HG03045 (cell line): Measurements from ENCODE around the gene GPR158.

Experiments
- ATAC-seq: cut with Tn5 transposase; IDR thresholded peaks from one replicate; pipeline ENCODE4 v1.9.1; 2021; ENCODE audit warnings: mild to moderate bottlenecking, moderate library complexity; ENCODE audit not compliant: unreplicated experiment

Gene GPR158

DNA sequence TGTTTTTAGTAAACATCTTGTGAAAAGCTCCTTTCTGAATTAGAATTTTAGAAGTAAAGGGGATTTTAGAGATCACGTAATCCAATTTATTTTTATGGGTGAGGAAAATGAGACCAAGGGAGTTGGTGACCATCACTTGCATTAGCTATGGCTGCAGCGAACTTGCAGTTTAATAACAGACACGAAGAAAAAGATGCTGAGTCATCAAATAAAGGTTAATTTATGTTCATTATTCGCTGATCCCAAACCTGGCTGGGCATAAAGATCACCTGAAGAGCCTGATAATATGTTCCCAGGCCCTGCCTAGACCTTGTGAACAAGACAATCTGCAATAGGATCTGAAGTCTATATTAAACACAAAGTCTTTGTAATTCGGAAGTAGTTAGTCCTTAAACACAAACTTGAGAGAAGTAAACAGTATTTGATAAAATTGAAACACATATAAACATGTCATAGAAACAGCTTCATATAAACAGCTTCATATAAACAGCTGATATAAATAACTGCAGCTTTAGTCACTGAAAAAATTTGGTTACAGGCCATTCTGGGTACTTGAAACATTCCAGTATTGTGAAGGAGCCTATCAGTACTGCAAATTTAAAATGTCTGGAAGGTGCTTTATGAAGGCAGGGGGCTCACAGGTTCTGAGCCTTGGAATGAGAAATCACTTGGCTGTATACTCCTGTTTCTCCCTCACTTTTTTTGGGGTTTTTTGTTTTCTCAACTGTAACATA lies 16.5 kb downstream of the GPR158 start:
- ATAC-seq: no peak

DNA sequence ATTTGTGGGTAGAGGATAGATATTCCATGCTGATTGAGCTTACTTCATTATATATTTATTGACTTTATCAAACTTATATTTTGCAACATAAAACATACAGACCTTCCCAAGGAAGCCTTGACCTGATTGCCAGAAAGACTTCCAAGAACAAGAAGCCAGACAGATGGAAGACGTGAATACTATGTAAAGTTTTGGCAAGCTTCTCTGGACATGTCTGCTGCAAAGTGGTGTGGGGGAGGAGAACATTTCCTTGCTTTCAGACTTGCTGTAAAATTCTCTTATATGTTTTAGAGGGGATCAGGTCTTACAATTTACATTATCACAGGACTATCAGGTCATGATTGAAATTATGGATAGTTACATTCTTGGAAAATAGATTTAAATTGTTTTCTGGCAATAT lies 23.4 kb downstream of the GPR158 start:
- no peak for ATAC-seq

DNA sequence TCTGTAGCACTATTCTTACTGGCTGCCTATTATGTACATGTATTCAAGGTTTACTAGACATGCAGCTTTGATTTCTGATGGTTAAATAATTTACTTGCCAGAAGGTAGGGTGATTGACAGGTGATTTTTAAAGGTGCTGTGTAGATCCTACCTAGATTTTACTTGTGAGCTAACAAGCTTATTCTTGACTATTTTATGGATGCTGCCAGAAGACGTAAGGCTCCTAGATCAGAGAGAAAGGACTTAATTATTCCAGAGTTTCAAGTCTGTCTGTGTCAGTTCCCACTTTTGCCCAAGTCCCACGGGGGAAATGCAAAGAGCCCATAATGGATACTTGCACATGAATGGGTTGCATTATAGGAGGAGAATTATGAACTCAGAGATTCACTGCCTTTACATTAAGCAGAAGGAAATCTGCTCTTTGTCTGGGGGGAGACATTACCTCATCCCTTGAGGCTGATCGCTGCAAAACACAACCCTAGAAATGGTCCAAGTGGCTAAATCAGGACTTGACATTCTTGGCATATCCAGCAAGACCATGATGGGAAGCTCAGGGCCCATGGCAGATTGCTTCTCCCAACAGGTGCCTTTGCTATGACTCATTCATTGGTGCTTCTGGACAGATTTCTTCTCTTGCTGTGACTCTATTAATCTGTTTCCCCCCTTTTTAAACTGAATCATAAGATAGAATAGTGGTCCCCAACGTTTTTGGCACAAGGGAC lies 32.1 kb downstream of the GPR158 start:
- no peak for ATAC-seq

DNA sequence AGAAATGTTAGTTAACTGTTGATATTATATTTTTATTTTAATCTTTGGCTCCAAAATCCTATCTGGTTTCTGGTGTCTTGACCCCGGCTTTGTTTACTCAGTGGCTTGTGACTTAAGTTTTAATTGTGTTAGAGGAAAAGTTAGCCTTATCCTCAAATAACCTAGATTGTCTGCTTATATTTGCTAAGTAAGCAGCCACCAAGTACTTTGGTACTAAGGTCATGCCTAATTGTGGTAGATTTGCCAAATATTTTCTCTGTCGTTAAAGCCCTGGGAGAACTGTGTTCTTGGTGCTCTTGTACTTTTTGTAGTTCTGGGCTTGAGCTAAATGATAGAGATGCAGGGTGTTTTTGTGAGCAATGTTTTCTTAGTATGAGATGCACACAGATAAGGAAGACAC lies 34.8 kb downstream of the GPR158 start:
- ATAC-seq: no peak

DNA sequence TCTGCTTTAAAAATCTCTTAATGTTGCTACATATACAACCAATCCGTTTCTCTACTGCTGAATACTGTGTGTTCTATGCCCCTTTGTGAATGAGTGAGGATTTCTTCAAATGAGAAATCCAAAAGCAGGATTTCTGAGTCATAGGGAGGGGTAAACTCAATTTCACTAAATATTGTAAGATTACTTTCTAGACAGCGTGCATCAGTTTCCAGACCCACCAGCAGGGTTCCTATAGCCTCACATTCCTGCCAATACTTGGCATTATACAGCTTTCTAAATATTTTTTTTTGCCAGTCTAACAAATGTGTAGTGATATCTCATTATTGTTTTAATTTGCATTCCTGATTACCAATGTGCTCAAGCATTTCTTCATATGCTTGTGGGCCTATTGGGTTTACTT lies 35.5 kb downstream of the GPR158 start:
- ATAC-seq: no peak

DNA sequence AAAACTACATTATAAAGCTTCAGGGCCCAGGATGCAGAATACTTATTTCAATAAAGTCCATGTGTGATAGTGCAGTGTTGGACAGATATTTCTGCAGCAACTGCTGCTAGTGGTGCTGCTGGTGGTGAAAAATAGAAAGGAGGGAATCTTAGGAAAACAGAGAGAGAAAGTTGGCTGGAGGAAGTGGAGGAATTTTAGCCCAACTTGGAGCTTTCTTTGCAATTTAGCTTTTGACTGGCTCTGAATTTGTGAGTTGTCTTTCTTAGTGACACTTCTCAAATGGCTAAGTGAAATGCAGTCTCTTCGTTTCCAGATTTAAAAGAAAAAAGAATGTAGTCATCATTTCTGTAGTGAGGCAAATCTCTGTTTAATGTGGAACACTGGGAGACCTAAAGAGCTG lies 45.4 kb downstream of the GPR158 start:
- ATAC-seq: no peak

DNA sequence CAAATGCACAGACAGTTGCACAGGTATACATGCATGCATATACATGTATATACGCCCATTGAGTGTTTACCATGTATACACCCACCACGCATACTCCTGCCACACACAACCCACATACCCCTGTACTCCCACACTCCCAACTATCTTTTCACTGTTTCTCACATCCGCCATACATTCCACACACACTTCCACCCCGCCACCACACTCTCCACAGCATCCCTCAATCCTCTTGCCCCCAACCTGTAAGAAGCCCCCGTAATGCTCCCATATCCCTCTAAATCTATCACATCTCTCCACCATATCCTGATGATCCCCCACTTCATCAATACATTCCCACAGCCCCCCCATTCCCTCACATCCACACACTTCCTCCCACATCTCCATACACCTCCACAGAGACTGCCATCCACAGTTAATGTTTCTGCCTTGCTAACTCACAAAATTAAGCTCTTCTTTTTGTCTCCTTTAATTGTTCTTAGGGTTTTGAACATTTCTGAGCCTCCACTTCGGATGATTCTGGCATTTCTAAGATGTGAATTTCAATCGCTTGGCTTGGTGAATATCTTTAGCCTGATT lies 47.4 kb downstream of the GPR158 start:
- no peak for ATAC-seq

DNA sequence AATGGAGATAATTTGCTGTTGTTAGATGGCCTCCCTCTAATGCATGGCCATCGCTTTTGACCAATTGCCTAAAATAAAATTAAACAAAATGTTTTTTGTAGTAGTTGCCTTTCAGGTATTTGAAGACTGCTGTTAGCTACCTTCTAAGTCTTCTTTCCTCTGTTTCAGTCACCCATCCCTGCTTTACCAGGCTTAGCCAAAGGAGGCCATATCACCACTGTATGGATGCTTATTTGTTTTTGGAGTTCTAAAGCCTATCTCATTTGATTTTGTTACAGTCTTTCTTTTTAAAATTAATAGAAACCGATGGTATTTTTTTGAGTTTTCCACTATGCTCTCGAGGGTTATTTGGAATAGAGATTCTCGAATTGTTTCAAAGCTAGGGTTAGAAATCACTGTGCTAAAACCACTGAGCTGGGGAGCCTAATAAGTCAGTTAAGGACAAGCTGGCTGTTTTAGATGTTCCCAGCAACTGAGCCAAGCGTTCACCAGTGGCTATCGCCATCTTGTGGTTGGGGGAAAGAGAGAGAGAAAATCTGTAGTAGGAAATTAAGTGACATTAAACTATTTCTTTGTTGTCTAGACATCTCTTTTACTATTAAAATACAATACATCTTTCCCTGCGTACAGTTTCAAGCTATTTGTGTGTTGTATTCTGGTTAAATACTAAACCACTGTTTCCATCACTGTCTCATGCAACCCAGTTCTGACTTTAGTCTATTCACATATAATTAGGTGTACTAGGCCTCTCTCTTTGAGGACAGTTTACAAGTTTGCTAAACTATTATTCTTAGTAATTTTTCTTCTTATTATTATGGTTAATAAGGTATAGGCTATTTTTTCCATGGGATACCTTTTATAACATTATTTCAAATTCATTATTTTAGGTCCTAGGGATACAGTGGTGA lies 52.2 kb downstream of the GPR158 start:
- ATAC-seq: no peak

DNA sequence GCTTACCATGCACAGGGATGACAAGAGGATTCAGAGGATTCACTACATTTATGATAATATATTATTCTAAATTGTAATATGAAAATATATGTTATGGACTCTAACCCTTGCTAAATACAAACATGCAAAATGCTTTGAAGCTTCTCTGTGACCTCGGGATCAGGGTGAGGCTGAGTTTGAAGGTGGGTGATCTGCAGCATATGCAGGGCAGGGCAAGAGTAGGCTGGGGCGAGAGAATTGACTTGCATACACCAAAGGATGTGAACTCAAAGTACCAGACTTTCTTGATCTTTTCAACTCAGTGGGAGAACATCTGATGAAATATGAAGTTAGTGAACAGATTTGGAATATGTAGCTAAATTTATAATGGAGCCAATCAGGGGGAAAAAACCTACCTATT lies 57.0 kb downstream of the GPR158 start:
- no peak for ATAC-seq

DNA sequence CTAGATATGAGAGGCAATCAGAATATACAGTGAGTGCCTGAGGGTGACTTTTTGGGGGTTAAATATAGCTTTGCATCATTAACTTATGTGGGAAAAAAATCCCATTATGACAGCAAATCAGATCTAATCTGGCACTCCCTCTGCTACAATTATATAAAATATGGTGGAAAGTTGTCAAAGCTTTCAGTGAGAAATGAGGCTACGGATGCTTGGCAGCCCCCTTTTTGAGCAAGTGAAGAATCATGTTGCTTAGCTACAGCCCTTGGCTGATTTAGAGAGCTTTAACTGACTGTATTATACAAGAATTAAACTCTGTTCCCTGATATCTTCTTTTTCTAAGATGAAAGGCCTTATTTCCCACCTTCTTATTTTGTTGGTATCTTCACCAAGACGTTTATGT lies 57.4 kb downstream of the GPR158 start:
- no peak for ATAC-seq

DNA sequence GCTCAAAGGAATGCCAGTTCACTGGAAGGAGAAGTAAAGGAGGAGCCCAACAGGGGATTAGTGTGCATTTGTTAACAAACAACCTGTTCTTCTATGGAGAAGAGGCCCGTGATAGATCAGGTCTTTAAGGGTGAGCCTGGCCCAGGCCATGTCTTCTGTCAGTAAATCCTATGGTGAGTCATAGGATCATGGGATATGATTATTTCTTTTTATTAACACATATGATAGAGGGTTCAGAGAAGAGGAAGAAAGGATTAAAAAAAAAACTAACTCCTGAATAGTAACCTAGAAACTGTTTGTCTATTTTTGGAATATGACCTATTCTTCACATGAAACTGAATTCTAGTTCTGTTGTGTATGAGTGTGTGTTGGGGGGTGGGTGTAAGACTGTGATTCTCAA lies 70.4 kb downstream of the GPR158 start:
- no peak for ATAC-seq

DNA sequence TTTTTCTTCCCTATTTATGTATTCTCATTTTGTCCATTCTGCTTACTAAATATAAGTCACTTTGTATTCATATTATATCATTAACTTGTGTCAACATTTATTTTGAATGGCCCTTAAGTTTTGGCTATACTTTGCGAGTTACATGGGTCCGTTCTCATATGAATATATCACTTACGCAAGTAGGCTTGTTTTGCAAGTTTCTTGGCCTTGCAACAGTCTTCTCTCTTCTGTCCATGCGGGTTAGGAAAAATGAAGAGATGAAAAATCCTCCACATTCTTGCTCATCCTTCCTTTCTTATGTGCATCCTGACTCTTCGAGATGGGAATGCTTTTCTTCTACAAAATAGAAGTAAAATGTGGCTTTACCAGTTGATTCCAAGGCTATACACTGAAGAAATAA lies 82.8 kb downstream of the GPR158 start:
- ATAC-seq: no peak

DNA sequence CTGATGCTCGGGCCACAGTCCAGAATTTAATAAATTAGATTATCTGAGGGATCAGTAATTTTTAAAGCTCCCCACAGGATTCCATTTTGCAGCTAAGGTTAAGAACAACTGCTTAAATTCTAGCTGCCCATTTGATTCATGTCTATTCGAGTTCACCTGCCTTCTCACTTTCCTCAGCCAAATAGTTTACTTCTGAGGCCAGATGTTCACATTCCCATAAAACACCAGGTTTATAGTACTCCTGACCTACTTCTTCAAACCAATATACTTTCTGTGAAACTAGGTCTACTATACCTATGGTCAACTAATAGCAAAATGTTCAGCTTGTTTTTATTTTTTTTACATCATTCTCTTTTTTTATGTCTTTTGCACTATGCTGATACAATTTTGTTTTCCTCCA lies 86.3 kb downstream of the GPR158 start:
- ATAC-seq: no peak

DNA sequence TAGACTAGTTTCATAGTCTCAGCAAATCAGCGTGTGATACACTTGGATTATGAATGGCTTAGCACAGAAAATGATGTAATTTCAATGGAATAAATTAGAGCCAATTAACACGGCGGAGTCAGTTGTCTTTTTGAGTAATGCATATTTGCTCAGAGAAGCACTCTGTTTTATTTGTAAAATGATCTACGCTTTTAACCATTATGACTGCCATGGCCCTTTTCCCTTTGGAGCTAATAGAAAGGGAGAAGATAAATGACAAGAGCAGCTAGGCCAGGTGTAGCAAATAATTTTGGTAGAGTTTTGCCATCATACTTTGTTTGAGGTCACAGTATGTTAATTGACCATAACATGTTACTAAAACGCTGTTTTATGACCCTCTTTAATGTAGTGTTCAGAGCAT lies 86.8 kb downstream of the GPR158 start:
- no peak for ATAC-seq

DNA sequence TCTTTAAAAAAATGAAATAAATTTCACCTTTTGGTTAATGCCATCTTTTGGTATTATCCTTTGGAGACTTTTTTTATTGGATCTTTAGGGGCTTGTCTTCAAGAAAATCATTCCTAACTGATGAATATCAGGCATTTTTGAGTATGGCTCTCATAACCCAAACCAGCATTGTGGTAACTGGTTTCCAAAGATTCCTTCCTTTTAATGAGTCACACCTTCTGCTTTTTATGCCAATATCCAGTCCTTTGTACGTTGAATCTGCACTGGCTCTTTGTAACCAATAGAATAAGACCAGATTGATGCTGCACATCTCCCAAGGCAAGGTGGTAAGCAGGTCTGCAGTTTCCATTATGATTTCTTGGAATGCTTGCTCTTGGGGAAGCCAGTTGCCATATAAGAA lies 89.1 kb downstream of the GPR158 start:
- ATAC-seq: no peak

DNA sequence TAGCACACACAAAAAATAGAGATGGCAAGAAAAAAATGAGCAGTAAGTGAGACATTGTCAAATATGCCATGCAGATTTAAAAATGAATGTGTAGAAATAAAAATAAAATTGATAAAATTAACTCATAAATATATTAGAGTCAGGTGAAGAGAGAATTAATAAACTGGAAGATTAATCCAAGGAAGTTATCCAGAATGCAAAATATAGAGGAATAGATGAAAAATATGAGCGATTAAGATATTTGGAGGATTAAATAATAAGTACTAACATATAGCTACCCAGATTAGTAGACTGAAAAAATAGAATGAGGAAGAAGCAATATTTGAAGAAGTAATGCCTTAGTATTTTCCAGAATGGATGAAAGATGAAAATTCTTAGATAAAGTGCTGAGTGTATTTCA lies 103.4 kb downstream of the GPR158 start:
- ATAC-seq: no peak

DNA sequence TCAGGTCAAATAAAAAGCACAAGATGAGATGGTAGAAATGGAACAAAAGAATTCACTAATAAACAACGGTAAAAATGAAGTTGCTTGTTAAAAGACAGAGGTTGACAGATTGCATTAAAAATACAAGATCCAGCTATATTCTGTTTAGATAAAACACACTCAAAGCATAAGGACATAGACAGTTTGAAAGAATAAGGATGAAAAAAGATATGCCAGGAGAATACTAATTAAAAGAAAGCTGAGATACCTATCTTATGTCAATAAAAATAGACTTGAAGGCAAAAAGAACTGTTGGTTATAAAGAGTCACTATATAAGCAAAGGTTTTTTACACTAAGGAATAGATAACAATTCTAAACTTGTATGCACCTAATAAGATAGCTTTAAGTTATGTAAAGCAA lies 105.3 kb downstream of the GPR158 start:
- no peak for ATAC-seq

DNA sequence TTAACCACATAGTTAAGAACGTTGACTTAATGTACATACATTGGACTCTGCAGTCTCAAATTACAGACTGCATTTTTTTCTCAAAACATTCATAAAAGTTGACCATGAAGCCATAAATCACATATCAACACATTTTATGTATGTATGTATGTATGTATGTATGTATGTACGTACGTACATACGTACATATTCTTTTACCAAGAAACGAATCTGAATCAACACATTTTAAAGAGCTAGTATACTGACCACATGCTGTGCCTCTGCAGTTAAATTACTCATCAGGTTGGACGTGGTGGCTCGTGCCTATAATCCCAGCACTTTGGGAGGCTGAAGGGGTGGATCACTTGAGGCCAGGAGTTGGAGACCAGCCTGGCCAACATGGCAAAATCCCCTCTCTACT lies 105.8 kb downstream of the GPR158 start:
- no peak for ATAC-seq

DNA sequence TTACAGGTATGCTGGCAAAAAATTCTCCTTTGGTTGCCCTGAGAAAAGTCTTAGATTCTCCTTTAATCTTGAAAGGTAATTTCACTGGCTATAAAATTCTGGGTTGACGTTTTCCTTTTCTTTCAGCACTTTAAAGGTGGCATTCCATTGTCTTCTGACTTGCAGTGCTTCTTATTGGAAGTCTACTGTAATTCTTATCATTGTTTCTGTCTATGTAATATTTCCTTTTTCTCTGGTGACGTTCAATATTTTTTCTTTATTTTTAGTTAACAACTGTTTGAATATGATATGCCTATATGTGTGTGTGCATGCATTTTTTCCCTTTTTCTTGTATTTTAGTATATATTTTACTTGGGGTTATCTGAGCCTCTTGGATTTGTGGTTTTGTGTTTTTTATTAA lies 111.0 kb downstream of the GPR158 start:
- ATAC-seq: no peak

DNA sequence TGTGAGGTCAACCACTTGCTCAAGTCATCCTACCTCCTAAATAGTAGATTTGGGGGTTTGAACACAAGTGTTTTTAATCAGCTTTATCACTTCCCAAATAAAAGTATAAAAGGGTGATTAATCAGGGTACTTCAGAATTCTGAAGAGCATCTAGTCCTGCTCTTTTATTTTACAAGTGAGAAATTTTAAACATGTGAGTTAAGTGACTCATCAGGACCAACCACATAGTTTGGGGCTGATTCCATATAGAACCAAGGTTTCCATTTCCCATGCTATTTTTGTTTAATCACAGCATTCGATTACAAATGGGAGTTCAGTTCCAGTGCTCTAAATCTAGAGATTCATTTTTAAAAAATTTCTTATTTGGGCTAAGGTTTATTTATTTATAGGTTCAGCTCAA lies 113.4 kb downstream of the GPR158 start:
- no peak for ATAC-seq
